Measurements from ENCODE around the gene CPNE7. TPM values are rescaled to one million over a fixed set of nuclear protein-coding genes. Genes with fewer than 3 reads are reported as not detected.

Gene CPNE7
- total RNA-seq, 1 experiment from 2014 or later: 0.58 TPM

GRCh38 chr16:89589241-89589926, 13.8 kb downstream of the CPNE7 start:
- no peak for DNase-seq (ENCODE audit: low read depth, low spot score)
- in situ Hi-C loops (cut with HindIII; ENCODE audit: low pct_unique_long_range_greater_than_20kb, low sequenced_read_pairs): no loop called here

GRCh38 chr16:89593841-89594240, 18.3 kb downstream of the CPNE7 start:
- in situ Hi-C loops (cut with HindIII; ENCODE audit: low pct_unique_long_range_greater_than_20kb, low sequenced_read_pairs): no loop called here
- no peak for DNase-seq (ENCODE audit: low read depth, low spot score)

GRCh38 chr16:89595330-89596060, 19.9 kb downstream of the CPNE7 start:
- DNase-seq (ENCODE audit: low read depth, low spot score): no peak
- in situ Hi-C loops (cut with HindIII; ENCODE audit: low pct_unique_long_range_greater_than_20kb, low sequenced_read_pairs): no loop called here

- in situ Hi-C loops (cut with HindIII; ENCODE audit: low pct_unique_long_range_greater_than_20kb, low sequenced_read_pairs): no loop called here
These were observed 20.6 kb downstream of the CPNE7 start for GRCh38 chr16:89596061-89596689.

GRCh38 chr16:89596957-89597649, 21.5 kb downstream of the CPNE7 start:
- in situ Hi-C loops (cut with HindIII; ENCODE audit: low pct_unique_long_range_greater_than_20kb, low sequenced_read_pairs): no loop called here
- no peak for DNase-seq (ENCODE audit: low read depth, low spot score)

More at GRCh38 chr16:89596061-89596689, 20.6 kb downstream of the CPNE7 start:
- no peak for DNase-seq (ENCODE audit: low read depth, low spot score)

GRCh38 chr16:89598199-89598598, 22.6 kb downstream of the CPNE7 start:
- in situ Hi-C loops (cut with HindIII; ENCODE audit: low pct_unique_long_range_greater_than_20kb, low sequenced_read_pairs): no loop called here
- no peak for DNase-seq (ENCODE audit: low read depth, low spot score)

GRCh38 chr16:89599451-89599858, 23.9 kb downstream of the CPNE7 start:
- peak; percentile 40 for DNase-seq (ENCODE audit: low read depth, low spot score)
- in situ Hi-C loops (cut with HindIII; ENCODE audit: low pct_unique_long_range_greater_than_20kb, low sequenced_read_pairs): no loop called here

- in situ Hi-C loops (cut with HindIII; ENCODE audit: low pct_unique_long_range_greater_than_20kb, low sequenced_read_pairs): no loop called here
- DNase-seq (ENCODE audit: low read depth, low spot score): no peak
These were observed 24.3 kb downstream of the CPNE7 start for GRCh38 chr16:89599902-89600301.

GRCh38 chr16:89600427-89600826, 24.9 kb downstream of the CPNE7 start:
- in situ Hi-C loops (cut with HindIII; ENCODE audit: low pct_unique_long_range_greater_than_20kb, low sequenced_read_pairs): no loop called here
- DNase-seq (ENCODE audit: low read depth, low spot score): no peak

- DNase-seq (ENCODE audit: low read depth, low spot score): no peak
- in situ Hi-C loops (cut with HindIII; ENCODE audit: low pct_unique_long_range_greater_than_20kb, low sequenced_read_pairs): no loop called here
These were observed 25.4 kb downstream of the CPNE7 start for GRCh38 chr16:89600956-89601355.

GRCh38 chr16:89601906-89602272, 26.3 kb downstream of the CPNE7 start:
- in situ Hi-C loops (cut with HindIII; ENCODE audit: low pct_unique_long_range_greater_than_20kb, low sequenced_read_pairs): no loop called here
- DNase-seq (ENCODE audit: low read depth, low spot score): no peak

GRCh38 chr16:89602273-89602951, 26.9 kb downstream of the CPNE7 start:
- no peak for DNase-seq (ENCODE audit: low read depth, low spot score)
- in situ Hi-C loops (cut with HindIII; ENCODE audit: low pct_unique_long_range_greater_than_20kb, low sequenced_read_pairs): no loop called here

GRCh38 chr16:89602952-89603590, 27.5 kb downstream of the CPNE7 start:
- in situ Hi-C loops (cut with HindIII; ENCODE audit: low pct_unique_long_range_greater_than_20kb, low sequenced_read_pairs): no loop called here
- no peak for DNase-seq (ENCODE audit: low read depth, low spot score)

GRCh38 chr16:89604764-89605163, 29.2 kb downstream of the CPNE7 start:
- in situ Hi-C loops (cut with HindIII; ENCODE audit: low pct_unique_long_range_greater_than_20kb, low sequenced_read_pairs): no loop called here
- no peak for DNase-seq (ENCODE audit: low read depth, low spot score)

- no peak for DNase-seq (ENCODE audit: low read depth, low spot score)
- in situ Hi-C loops (cut with HindIII; ENCODE audit: low pct_unique_long_range_greater_than_20kb, low sequenced_read_pairs): no loop called here
These were observed 29.8 kb downstream of the CPNE7 start for GRCh38 chr16:89605186-89605970.

- in situ Hi-C loops (cut with HindIII; ENCODE audit: low pct_unique_long_range_greater_than_20kb, low sequenced_read_pairs): no loop called here
- no peak for DNase-seq (ENCODE audit: low read depth, low spot score)
These were observed 30.4 kb downstream of the CPNE7 start for GRCh38 chr16:89606006-89606405.

- no peak for DNase-seq (ENCODE audit: low read depth, low spot score)
- in situ Hi-C loops (cut with HindIII; ENCODE audit: low pct_unique_long_range_greater_than_20kb, low sequenced_read_pairs): no loop called here
These were observed 31.9 kb downstream of the CPNE7 start for GRCh38 chr16:89607453-89607852.

Data from SK-MEL-5 (cell line).